ENCODE data around the gene SPRY1. TPM values are rescaled to one million over a fixed set of nuclear protein-coding genes. Genes with fewer than 3 reads are reported as not detected.

The SPRY1 gene
- polyA plus RNA-seq, 1 donor from 2014 or later = 0.58 TPM

DNA sequence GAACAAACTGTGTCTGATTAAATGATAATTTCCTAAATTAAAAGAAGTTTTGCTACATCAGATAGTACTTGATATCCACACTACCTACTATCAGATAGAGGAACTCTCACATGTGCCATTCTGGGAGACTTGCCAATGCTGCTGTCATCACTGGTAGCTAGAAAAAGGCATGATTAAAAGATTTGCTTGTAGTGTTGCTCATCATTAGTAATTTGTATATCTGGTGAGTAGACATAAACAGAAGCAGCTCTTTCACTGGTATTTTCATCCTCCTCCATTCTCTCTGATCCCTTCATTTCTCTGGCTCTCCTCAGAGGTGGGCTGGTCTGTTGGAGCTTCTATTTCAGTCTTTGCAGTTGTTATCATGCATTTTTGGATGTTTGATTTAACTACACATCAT, 56.0 kb downstream of the SPRY1 start:
- no peak overlapping the region for H3K4me3 ChIP-seq (ENCODE audit: low read length)
- H3K36me3 ChIP-seq (ENCODE audit: insufficient read depth, low read length) = no peaks in the 10 kb centered on the region
- TF ChIP-seq EP300 (conservative IDR thresholded peaks at IDR 0.05; ENCODE audit: poor library complexity, severe bottlenecking) (no peak), POLR2AphosphoS5 (IDR thresholded peaks at IDR 0.05) (no peak), MXI1 (conservative IDR thresholded peaks at IDR 0.05; ENCODE audit: poor library complexity, severe bottlenecking) (no peak), SMC3 (conservative IDR thresholded peaks at IDR 0.05; ENCODE audit: poor library complexity) (no peak)
- no peaks in the 10 kb centered on the region for H3K27me3 ChIP-seq (ENCODE audit: insufficient read depth, low read depth, low read length)
- no peaks in the 10 kb centered on the region for H3K9me3 ChIP-seq (ENCODE audit: low read length)
- no peaks in the 10 kb centered on the region for H4K20me1 ChIP-seq (ENCODE audit: insufficient read depth)
- no peak overlapping the region for H3K27ac ChIP-seq (ENCODE audit: low read length)
- H3K9ac ChIP-seq (ENCODE audit: low read length) = no peak overlapping the region
- no peaks in the 10 kb centered on the region for H3K79me2 ChIP-seq (replicated peaks; ENCODE audit: insufficient read depth, low read length)
- no peaks in the 10 kb centered on the region for H3K9me2 ChIP-seq (ENCODE audit: insufficient read depth, low read length)
- H3F3A ChIP-seq (ENCODE audit: insufficient read depth, low read length, poor library complexity, severe bottlenecking) = no peaks in the 10 kb centered on the region
- H2AFZ ChIP-seq (ENCODE audit: low read depth, low read length) = no peak overlapping the region
- no peak overlapping the region for H3K4me2 ChIP-seq (ENCODE audit: low read length)

DNA sequence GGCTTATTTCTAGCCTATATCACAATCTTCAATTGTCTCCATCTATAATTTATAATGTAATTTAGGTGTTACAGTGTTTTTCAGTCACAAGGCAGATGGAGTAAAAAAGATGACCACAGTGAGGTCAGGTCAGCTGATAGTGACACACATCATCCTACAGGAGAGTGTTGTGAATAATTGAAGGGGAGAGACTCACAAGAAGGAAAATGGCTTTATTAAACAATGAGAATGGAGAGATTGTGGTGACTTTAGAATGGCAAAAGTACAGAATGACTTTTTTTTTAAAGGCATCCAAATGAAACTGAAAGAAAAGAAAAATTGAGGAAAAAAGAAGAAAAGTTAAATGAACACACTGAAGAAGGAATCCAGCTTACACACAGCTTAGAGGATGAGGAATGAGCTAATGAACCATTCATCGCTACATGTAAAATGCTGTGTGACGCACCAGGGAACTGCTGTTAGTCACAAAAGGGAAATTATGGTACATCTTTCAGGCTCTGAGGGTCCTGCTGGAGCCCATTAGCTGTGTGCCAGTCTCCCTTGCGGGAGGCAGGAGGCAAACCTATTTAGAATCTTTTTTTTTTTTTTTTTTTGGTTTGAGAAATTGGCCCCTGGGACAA, 56.6 kb downstream of the SPRY1 start:
- Histone ChIP-seq H3K9ac (ENCODE audit: low read length) (no peak overlapping the region), H3K27ac (ENCODE audit: low read length) (no peak overlapping the region), H3K4me3 (ENCODE audit: low read length) (no peak overlapping the region), H3K36me3 (ENCODE audit: insufficient read depth, low read length) (no peaks in the 10 kb centered on the region), H4K20me1 (ENCODE audit: insufficient read depth) (no peaks in the 10 kb centered on the region), H3K27me3 (ENCODE audit: insufficient read depth, low read depth, low read length) (no peaks in the 10 kb centered on the region), H3K79me2 (replicated peaks; ENCODE audit: insufficient read depth, low read length) (no peaks in the 10 kb centered on the region), H2AFZ (ENCODE audit: low read depth, low read length) (no peak overlapping the region), H3K4me2 (ENCODE audit: low read length) (no peak overlapping the region), H3K9me3 (ENCODE audit: low read length) (no peaks in the 10 kb centered on the region), H3F3A (ENCODE audit: insufficient read depth, low read length, poor library complexity, severe bottlenecking) (no peaks in the 10 kb centered on the region), H3K9me2 (ENCODE audit: insufficient read depth, low read length) (no peaks in the 10 kb centered on the region)
- TF ChIP-seq EP300 (conservative IDR thresholded peaks at IDR 0.05; ENCODE audit: poor library complexity, severe bottlenecking) = no peak
- TF ChIP-seq MXI1 (conservative IDR thresholded peaks at IDR 0.05; ENCODE audit: poor library complexity, severe bottlenecking) = no peak
- TF ChIP-seq, protein P1, sequence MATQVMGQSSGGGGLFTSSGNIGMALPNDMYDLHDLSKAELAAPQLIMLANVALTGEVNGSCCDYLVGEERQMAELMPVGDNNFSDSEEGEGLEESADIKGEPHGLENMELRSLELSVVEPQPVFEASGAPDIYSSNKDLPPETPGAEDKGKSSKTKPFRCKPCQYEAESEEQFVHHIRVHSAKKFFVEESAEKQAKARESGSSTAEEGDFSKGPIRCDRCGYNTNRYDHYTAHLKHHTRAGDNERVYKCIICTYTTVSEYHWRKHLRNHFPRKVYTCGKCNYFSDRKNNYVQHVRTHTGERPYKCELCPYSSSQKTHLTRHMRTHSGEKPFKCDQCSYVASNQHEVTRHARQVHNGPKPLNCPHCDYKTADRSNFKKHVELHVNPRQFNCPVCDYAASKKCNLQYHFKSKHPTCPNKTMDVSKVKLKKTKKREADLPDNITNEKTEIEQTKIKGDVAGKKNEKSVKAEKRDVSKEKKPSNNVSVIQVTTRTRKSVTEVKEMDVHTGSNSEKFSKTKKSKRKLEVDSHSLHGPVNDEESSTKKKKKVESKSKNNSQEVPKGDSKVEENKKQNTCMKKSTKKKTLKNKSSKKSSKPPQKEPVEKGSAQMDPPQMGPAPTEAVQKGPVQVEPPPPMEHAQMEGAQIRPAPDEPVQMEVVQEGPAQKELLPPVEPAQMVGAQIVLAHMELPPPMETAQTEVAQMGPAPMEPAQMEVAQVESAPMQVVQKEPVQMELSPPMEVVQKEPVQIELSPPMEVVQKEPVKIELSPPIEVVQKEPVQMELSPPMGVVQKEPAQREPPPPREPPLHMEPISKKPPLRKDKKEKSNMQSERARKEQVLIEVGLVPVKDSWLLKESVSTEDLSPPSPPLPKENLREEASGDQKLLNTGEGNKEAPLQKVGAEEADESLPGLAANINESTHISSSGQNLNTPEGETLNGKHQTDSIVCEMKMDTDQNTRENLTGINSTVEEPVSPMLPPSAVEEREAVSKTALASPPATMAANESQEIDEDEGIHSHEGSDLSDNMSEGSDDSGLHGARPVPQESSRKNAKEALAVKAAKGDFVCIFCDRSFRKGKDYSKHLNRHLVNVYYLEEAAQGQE (IDR thresholded peaks at IDR 0.05; ENCODE audit: borderline replicate concordance) = no peak
- TF ChIP-seq, protein P2, sequence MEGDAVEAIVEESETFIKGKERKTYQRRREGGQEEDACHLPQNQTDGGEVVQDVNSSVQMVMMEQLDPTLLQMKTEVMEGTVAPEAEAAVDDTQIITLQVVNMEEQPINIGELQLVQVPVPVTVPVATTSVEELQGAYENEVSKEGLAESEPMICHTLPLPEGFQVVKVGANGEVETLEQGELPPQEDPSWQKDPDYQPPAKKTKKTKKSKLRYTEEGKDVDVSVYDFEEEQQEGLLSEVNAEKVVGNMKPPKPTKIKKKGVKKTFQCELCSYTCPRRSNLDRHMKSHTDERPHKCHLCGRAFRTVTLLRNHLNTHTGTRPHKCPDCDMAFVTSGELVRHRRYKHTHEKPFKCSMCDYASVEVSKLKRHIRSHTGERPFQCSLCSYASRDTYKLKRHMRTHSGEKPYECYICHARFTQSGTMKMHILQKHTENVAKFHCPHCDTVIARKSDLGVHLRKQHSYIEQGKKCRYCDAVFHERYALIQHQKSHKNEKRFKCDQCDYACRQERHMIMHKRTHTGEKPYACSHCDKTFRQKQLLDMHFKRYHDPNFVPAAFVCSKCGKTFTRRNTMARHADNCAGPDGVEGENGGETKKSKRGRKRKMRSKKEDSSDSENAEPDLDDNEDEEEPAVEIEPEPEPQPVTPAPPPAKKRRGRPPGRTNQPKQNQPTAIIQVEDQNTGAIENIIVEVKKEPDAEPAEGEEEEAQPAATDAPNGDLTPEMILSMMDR (IDR thresholded peaks at IDR 0.05; ENCODE audit: poor library complexity, severe bottlenecking) = no peak
